Neural crest cell (in vitro differentiated cells): ENCODE results near the gene TLR3. TPM values are rescaled to one million over a fixed set of nuclear protein-coding genes. Genes with fewer than 3 reads are reported as not detected.
A peak's percentile ranks its signal among the peaks of the same experiment; 100 is the strongest.

Experiments
- DNase-seq: peaks from one replicate; pipeline ENCODE4 v3.0.0; 2021; ENCODE audit warnings: low read depth, mixed read lengths, low spot score
- H3K27ac Mint-ChIP-seq: one replicate; pipeline ENCODE4 v1.8.0; 2021; ENCODE audit warnings: mild to moderate bottlenecking, mixed read lengths; ENCODE audit not compliant: unreplicated experiment
- H3K27me3 Mint-ChIP-seq: 2 replicates; pipeline ENCODE4 v1.8.0; 2021; ENCODE audit warnings: low read depth, mild to moderate bottlenecking, mixed read lengths
- H3K36me3 Mint-ChIP-seq: 2 replicates; pipeline ENCODE4 v1.8.0; 2021; ENCODE audit warnings: low read depth, mild to moderate bottlenecking, mixed read lengths
- H3K4me1 Mint-ChIP-seq: 2 replicates; pipeline ENCODE4 v1.8.0; 2021; ENCODE audit warnings: mixed read lengths
- H3K4me3 Mint-ChIP-seq: one replicate; pipeline ENCODE4 v1.8.0; 2021; ENCODE audit warnings: mild to moderate bottlenecking, mixed read lengths
- H3K9me3 Mint-ChIP-seq: 2 replicates; pipeline ENCODE4 v1.8.0; 2021; ENCODE audit warnings: mixed read lengths
- total RNA-seq: library from RNA; stranded (reverse); gene quantifications from 2 replicates; pipeline ENCODE4 v1.2.1, GENCODE V29; 2021
- TF ChIP-seq, protein P1 (sequence below): fragments of 200-600 bp; sonication (generic); conservative IDR thresholded peaks from 2 replicates; pipeline ENCODE4 v1.5.0; 2021; ENCODE audit warnings: antibody characterized with exemption, mild to moderate bottlenecking

TLR3 gene
- total RNA-seq, 1 donor from 2014 or later = 0.19 TPM

DNA sequence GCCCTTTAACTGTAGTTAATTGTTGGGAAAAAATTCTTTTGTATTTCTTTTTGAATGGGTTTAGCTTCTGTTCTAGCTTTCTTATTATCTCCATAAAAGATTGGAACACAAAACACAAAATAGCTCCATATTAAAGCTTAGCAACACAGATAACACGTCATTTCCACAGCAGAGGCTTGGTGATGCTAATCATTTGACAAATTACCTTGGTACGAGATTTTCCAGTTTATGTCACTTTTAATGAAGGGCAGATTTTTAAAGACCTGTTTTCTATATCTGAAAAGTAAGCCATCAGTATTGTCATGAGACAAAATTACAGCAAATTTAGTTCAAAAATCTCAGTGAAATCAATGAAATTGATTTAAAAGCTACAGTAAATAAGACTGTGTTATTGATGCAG is 63.0 kb downstream of the TLR3 start:
- H3K27ac Mint-ChIP-seq = no peak overlapping the region
- peaks cover 21% of the 10 kb centered on the region for H3K4me1 Mint-ChIP-seq
- H3K4me3 Mint-ChIP-seq = no peak overlapping the region
- no peaks in the 10 kb centered on the region for H3K9me3 Mint-ChIP-seq
- no peaks in the 10 kb centered on the region for H3K36me3 Mint-ChIP-seq
- TF ChIP-seq, protein P1, sequence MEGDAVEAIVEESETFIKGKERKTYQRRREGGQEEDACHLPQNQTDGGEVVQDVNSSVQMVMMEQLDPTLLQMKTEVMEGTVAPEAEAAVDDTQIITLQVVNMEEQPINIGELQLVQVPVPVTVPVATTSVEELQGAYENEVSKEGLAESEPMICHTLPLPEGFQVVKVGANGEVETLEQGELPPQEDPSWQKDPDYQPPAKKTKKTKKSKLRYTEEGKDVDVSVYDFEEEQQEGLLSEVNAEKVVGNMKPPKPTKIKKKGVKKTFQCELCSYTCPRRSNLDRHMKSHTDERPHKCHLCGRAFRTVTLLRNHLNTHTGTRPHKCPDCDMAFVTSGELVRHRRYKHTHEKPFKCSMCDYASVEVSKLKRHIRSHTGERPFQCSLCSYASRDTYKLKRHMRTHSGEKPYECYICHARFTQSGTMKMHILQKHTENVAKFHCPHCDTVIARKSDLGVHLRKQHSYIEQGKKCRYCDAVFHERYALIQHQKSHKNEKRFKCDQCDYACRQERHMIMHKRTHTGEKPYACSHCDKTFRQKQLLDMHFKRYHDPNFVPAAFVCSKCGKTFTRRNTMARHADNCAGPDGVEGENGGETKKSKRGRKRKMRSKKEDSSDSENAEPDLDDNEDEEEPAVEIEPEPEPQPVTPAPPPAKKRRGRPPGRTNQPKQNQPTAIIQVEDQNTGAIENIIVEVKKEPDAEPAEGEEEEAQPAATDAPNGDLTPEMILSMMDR = no peak
- DNase-seq = no peak
- no peaks in the 10 kb centered on the region for H3K27me3 Mint-ChIP-seq

DNA sequence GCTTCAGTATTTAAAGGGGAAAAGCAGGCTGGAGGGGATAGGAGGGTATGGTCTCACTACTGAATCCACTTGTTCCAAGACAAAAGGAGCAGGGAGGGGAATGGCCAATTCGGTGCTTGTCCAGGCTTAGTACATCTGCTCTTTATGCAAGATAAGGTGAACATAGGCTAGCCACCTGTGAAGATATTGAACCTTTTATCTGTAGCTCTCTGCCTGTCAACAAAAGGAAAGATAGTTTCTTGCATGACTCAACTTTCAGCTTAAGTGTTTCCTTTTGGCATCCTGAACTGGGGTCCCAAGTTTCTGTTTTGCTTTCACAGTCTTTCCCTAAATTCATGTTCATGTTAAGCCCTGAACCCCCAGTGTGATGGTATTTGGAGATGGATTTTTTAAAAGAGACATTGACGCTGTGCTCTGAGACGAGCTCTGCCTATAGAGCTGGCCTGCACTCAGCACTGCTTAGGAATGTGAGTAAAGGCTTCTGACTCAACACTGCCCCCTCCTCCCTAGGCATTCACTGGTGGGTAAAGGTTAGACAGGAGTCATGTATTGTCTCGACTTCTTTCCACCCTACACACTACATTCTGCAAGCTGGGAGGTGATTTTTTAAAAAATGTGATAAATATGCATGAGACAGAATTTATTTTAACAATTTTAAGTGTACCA is 63.8 kb downstream of the TLR3 start:
- Mint-ChIP-seq H3K4me1 (peaks cover 21% of the 10 kb centered on the region), H3K27ac (no peak overlapping the region), H3K4me3 (peak overlapping the region; percentile 6), H3K27me3 (no peaks in the 10 kb centered on the region), H3K36me3 (no peaks in the 10 kb centered on the region), H3K9me3 (no peaks in the 10 kb centered on the region)
- TF ChIP-seq, protein P1 = peak; percentile 55
- peak; percentile 28 for DNase-seq

DNA sequence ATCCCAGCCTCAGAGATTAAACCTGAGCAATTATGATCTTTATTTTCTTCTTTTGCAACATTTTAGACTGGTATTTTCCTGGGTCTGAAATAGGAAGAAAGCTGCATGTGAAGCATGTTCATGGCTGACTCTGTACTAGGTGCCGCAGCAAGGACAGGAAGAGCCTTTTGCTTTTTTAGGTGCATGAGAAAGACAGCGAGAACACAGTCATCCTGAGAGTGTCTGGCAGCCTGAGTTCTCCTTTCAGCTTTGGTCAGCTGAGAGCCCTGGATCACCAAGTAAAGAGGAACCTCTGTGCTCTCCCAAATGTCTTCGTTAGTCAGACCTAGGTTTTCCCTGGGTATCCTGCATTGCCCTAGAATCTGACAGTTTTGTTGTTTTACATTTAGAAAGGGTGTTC is 65.3 kb downstream of the TLR3 start:
- DNase-seq = no peak
- H3K9me3 Mint-ChIP-seq = no peaks in the 10 kb centered on the region
- H3K4me3 Mint-ChIP-seq = no peak overlapping the region
- H3K36me3 Mint-ChIP-seq = no peaks in the 10 kb centered on the region
- peaks cover 21% of the 10 kb centered on the region for H3K4me1 Mint-ChIP-seq
- TF ChIP-seq, protein P1 = no peak
- no peaks in the 10 kb centered on the region for H3K27me3 Mint-ChIP-seq
- no peak overlapping the region for H3K27ac Mint-ChIP-seq

DNA sequence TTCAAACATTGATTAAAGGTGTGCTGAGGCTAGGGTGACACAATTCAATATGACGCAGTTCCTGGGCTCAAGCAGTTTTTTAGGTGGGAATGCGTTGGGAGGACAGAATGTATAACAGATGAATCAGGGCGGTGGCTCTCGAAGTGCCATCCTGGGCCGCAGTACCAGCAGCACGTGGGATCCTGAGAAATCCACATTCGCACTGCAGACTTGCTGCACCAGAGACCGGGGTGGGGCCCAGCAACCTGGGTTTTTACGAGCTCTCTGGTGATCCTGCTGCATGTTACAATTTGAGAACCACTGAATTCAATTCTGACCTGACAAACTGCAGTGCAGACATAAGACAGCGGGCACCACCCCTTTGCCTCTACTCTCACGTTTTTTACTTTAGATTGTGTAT is 65.9 kb downstream of the TLR3 start:
- no peaks in the 10 kb centered on the region for H3K36me3 Mint-ChIP-seq
- DNase-seq = no peak
- no peak overlapping the region for H3K4me3 Mint-ChIP-seq
- no peaks in the 10 kb centered on the region for H3K9me3 Mint-ChIP-seq
- H3K27me3 Mint-ChIP-seq = no peaks in the 10 kb centered on the region
- TF ChIP-seq, protein P1 = no peak
- no peak overlapping the region for H3K27ac Mint-ChIP-seq
- H3K4me1 Mint-ChIP-seq = peaks cover 21% of the 10 kb centered on the region

DNA sequence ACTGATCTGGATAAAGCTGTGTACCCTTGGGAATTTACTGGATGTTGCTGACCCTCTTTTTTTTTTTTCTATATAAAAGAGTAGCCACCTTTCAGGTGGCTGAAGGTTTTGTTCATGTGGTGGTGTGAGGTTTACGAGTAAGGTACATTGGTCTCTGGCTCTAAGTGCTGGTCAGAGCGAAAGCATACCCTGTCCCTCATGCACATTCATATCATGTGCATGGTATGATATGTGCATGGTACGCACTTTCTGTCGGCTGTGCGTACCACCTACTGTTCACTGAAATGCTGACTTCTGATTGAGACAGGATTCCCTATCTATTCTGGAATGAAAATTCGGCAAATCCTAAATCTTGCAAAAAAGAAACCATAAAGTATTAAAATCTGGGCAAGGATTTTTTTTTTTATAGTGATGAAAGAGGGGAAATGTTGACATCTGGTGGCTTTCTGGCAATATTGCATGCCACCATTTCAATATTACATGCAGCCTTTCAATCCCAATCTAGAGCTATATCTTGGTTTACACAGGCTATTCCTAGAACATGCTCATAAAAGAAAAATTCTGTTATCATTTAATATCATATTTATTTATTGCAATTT is 68.3 kb downstream of the TLR3 start:
- TF ChIP-seq, protein P1 = peak; percentile 82
- no peak for DNase-seq
- no peak overlapping the region for H3K4me3 Mint-ChIP-seq
- no peak overlapping the region for H3K27ac Mint-ChIP-seq
- H3K27me3 Mint-ChIP-seq = no peaks in the 10 kb centered on the region
- no peaks in the 10 kb centered on the region for H3K36me3 Mint-ChIP-seq
- peaks cover 11% of the 10 kb centered on the region for H3K4me1 Mint-ChIP-seq
- H3K9me3 Mint-ChIP-seq = no peaks in the 10 kb centered on the region

Other genes with a start within 250 kb of the TLR3 start
- gene FAM149A, start 35.5 kb downstream of the TLR3 start, total RNA-seq = 4.5 and 5.6 TPM in 2 replicates
- gene CYP4V2, start 122.4 kb downstream of the TLR3 start, total RNA-seq = 6.4 and 7.1 TPM in 2 replicates
- gene KLKB1, start 158.4 kb downstream of the TLR3 start, total RNA-seq = 0.36 and 0.49 TPM in 2 replicates
- gene F11, start 197.0 kb downstream of the TLR3 start, total RNA-seq = not detected in 2 replicates